Measurements from ENCODE around the gene OLFML2A.
A peak's percentile ranks its signal among the peaks of the same experiment; 100 is the strongest.

OLFML2A gene

DNA sequence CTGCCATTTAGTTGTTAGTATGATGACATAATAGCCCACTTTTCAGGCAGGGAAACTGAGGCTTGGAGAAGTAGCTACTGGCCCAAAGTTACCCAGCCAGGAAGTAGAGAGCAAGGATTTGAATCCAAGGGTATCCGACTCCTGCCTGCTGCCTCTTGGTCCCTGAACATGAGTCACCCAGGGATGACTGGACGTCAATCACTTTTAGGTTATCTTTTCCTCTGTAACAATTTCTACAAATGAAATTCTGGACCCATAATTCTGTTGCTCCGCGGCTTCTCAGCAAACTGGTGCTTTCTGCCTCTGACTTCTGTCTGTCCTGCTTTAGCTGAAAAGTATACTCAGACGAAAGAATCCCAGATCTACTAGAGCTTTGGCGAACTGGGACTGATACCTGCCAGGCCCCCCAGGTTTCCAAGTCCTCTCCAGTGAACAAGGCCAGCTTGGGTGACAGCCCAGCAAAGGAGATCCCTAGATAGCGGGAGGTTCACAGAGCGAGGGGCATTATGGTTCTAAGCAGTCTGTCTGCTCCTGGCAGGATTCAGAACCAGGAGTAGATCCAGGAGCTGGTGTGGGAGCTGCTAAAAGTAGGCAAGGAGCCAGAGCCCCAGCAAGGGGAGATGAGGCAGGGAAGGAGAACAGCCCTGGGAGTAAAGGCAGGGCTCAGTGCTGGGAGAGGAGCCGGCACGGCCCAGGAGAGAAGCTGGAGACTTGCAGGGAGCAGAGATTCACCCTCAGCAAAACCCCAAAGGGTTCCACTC lies 20.6 kb downstream of the OLFML2A start:
- no peak for DNase-seq (ENCODE audit: low spot score)

DNA sequence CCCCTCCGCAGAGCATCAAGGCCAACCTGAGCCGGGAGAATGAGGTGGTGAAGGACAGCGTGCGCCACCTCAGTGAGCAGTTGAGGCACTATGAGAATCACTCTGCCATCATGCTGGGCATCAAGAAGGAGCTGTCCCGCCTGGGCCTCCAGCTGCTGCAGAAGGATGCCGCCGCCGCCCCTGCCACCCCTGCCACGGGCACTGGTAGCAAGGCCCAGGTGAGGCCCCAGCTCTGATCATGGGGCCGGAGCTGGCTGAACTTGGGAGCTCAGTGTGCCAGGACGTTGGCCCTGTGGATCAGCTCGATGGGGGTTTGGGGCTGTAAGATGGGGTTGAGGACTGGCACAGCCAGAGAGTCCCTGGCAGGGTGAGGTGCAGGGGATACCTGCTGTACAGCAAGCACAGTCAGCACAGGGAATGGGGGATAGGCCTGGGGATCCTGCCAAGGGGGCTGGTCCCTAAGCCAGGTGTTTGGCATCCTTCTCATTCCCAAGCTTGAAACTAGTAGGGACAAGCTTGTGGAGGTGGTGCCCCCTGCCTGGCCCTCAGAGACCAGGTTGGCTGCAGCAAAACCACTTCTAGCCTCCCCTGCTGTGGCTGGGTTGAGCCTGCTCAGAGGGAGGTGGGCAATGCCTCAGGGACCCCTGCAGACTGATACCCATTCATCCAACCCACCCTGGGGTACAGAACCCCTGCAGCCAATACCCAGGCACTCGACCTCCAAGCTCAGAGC lies 22.5 kb downstream of the OLFML2A start:
- no peak for DNase-seq (ENCODE audit: low spot score)

DNA sequence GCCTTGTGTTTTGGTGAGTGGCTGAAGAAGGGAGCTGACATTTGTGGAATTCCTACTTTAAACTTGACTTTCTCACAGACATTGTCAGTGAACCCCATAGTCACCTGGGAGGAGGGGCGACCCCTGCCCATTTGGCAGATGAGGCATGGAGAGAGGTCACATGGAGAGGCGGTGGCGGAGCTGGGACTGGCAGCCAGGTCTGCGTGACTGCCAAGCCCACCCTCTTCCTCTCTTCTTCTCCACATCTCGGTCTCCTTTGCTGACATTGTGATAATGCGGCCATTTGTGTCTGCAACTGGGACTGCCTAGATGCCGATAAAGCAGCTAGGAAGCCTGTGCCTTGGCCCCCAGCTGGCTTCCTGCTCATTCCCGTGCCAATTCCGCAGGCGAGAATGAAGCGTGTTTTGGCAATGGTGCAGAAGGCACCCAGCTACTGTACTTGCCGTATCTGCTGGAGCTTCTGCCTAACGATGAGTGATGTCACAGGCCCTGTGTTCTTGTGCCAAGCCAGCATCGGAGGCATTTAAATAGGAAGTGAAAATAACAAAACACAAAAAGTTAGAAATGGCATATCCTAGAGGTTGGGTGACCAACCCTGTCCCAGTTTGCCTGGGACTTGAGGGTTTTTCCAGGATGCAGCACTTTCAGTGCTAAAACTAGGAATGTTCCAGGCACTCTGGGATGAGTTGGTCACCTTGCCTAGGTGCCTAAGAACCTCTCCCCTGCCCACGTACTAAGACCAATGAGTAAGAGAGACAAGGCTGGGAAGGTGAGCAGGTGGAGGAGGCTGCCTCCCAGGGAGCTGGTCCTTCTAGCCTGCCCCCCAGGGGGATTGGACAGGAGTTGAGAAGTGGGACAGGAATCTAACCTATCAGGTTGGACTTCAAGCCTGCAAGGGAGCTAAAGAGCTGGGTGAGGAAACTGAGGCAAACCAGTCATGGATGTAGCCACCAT lies 23.6 kb downstream of the OLFML2A start:
- DNase-seq (ENCODE audit: low spot score) = peak; percentile 40

DNA sequence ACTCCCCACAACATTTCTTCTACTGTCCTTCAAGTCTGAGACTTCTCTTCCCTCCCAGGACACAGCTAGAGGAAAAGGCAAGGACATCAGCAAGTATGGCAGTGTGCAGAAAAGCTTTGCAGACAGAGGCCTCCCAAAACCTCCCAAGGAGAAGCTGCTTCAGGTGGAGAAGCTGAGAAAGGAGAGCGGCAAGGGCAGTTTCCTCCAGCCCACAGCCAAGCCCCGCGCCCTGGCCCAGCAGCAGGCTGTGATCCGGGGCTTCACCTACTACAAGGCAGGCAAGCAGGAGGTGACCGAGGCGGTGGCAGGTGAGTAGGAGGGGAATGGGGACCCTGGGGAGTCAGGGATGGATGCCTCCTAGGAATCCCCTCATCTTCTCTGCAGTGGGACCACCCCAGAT lies 24.4 kb downstream of the OLFML2A start:
- DNase-seq (ENCODE audit: low spot score) = no peak

DNA sequence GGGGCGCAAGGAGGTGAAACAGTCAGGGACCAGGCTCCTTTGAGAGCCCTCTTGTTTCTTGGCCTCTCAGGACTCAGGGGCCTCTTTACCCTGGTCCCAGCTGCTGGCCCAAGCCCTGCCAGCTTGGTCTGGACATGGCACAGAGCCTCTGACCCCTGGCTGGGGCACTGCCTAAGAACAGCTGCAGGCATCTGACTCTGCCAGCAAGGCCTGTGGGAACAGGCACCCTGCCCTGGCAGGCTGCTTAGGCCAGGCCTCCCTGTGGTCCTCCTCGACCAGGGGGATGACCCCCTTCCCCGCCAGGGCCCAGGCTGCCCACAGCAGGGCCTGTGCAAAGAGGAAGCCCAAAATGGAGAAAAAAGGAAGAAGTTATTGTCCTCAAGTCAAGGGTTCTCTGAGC lies 25.5 kb downstream of the OLFML2A start:
- DNase-seq (ENCODE audit: low spot score) = no peak

DNA sequence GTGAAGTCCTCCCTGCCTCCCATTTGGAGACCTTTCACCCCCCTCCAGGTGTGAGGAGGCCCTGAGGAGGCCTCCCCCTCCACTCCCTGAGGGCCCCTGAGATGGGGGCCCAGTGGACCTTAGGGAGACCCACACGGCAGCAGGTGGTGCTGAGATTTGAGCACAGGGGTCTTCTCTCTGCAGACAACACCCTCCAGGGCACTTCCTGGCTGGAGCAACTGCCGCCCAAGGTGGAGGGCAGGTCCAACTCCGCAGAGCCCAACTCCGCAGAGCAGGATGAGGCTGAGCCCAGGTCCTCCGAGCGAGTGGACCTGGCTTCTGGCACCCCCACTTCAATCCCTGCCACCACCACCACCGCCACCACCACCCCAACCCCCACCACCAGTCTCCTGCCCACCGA lies 27.0 kb downstream of the OLFML2A start:
- no peak for DNase-seq (ENCODE audit: low spot score)

DNA sequence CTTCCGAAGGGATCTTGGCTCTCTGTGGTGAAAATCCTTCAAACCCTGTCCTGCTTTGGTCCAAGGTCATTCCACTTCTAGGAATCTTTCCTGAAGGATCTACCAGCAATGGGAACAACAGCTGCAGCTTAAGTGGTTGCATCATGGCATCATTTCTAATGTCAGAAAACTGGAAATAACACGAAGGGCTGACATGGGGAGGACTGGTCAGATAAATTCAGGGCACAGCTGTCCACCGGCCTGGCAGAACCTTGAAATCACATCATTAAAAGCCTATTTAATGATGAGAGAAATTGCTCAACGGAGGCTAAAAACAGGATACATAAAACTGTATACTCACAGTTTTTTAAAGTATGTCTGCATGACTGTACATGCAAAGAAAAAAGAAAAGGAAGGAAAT lies 28.3 kb downstream of the OLFML2A start:
- no peak for DNase-seq (ENCODE audit: low spot score)

DNA sequence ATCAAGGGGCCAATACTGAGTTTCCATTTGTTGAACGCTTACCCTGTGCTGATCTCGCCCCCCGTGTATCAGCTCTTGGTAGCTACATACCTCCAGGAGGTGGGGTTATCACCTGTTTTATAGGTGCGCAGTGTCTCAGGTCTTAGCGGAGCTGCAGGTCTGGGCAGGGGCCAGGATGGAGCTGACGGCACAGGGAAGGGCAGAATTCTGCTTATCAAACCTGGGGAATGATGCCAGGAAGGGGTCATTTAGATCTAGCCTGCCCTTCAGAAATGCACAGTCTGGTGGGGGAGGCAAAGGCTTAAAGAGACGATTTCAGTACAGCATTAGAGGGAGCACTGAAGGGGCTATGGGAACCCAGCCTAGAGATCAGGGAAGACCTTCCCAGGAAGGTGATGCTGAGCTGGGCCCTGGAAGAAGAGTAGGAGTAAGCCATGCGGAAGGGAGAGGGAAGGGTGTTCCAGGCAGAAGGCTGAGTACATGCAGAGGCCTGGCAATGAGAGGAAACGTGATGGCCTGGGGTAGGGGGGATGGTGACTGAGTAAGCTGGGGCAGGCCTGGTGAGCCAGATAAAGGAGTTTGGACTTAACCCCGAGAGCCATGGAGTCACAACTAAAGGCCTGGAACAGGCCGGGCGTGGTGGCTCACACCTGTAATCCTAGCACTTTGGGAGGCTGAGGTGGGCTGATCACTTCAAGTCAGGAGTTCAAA lies 31.5 kb downstream of the OLFML2A start:
- no peak for DNase-seq (ENCODE audit: low spot score)

DNA sequence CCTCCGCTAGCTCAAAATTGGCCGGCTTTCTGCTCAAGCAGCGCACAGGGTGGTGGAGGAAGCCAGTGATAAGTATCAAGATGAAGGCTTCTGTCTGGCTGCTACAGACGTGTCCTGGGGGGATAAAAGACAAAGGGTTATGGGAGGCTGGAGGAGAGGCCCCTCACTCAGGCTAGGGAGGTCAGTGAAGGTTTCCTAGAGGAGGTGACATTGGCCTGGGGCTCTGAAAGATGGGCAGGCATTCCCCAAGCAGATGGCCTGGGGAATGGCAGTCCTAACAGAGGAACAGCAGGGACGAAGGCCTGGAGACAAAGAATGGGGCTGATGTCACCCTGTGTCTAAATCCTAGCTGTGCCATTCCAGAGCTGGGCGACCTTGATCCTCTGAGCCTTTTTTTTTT lies 32.3 kb downstream of the OLFML2A start:
- no peak for DNase-seq (ENCODE audit: low spot score)

DNA sequence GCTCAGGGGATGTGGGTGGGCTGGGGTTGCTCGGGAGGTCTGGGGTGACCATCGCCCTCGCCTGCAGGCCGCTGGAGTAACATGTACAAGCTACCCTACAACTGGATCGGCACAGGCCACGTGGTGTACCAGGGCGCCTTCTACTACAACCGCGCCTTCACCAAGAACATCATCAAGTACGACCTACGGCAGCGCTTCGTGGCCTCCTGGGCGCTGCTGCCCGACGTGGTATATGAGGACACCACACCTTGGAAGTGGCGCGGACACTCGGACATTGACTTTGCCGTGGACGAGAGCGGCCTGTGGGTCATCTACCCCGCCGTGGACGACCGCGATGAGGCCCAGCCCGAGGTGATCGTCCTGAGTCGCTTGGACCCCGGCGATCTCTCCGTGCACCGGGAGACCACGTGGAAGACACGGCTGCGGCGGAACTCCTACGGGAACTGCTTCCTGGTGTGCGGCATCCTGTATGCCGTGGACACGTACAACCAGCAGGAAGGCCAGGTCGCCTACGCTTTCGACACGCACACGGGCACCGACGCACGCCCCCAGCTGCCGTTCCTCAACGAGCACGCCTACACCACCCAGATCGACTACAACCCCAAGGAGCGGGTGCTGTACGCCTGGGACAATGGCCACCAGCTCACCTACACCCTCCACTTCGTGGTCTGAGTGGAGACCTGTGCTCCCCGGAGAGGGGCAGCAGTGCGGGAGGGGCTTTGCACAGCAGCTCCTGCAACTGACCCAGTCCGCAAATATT lies 33.0 kb downstream of the OLFML2A start:
- no peak for DNase-seq (ENCODE audit: low spot score)

DNA sequence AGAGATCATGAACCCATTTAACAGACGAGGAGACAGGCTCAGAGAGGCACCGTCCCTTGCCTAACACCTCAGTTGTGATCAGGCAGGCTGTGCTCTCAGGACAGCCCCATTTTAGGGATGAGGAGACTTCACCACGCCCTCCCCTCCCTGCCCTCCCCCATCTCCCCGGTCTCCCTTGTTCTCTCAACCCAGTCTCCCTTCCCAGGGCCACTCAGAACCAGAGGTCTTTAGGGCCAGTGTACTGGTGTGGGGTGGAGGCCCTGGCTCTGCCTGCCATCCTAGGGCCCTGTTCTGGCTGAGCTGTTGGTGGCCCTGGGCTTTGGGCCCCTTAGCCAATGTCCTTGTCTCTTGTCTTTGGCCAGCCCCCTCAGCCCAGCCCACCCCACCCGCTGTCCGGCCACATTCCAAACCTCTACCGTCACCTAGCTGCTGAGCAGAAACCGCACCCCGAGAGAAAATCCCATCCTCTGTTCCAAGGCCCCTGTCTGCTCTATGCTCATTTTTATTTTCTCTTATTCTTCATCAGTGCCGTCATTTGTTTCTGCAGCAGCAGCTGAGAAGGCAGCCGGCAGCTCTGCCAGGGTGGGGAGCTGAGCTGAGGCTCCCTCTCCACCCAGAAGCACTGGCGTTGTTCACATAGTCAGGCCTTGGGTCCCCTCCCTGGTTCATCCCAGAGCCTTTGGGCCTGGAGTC lies 33.9 kb downstream of the OLFML2A start:
- DNase-seq (ENCODE audit: low spot score) = peak; percentile 72

DNA sequence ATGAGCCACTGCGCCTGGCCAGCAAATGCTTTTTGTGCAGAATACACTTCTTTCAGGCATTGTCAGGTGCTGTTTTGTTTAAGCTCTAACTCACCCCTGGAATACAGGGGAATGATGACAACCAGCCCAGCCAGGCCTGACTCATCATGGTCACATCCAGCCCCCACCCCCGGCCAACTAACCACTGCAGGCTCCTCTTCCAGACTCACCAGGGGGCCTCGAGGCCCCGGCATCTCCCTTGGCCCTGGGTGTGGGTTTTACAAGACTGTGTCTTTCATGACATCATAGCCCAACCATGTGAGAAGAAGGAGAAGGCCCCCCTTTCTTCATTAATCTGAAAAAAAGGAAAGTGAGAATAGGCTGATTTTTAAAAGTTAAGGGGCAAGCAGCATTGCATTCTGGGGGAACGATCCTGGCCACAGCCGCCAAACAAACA lies 35.5 kb downstream of the OLFML2A start:
- peak; percentile 79 for DNase-seq (ENCODE audit: low spot score)

DNA sequence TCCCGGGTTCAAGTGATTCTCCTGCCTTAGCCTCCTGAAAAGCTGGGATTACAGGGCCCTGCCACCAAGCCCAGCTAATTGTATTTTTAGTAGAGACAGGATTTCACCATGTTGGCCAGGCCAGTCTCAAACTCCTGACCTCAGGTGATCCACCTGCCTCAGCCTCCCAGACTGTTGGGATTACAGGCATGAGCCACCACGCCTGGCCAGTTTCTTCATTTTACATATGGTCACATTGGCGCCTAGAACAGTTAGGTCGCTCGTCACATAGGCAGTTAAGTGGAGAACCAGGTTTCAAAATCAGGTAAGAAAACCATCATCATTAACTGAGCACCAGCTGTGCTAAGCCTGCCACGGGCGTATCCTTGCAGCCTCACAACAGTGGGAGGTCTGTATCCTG lies 36.1 kb downstream of the OLFML2A start:
- DNase-seq (ENCODE audit: low spot score) = no peak

DNA sequence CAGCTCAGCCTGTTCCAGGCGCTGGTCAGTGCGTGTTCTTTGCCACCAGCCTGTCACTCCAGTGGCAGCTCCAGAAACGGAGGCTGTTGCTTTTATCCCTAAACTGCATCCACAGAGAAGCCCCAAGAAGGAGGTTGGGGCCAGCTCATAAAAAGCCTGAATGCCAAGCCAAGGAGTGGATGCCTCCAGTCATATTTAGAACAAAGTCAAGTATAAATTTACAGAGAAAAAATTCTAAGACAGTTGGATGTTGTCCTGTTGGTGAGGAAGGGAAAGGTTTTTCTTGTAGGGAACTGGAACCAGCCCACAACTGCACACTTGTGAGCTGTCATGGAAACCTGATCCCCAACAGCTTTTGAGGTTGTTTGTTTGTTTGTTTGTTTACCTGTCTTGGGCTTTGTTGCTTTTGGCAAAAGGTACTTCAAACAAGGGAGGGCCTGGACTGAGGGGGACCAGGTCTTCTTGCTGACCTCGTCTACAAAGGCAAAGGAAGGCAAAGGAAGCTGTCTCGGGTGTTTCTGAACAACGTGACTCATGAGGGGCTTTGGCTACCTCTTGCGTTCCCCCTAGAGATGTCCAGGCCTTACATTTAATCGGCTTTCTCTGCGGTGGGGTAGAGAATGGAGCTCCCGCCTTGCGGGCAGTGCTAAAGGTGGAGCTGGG lies 36.7 kb downstream of the OLFML2A start:
- DNase-seq (ENCODE audit: low spot score) = no peak

DNA sequence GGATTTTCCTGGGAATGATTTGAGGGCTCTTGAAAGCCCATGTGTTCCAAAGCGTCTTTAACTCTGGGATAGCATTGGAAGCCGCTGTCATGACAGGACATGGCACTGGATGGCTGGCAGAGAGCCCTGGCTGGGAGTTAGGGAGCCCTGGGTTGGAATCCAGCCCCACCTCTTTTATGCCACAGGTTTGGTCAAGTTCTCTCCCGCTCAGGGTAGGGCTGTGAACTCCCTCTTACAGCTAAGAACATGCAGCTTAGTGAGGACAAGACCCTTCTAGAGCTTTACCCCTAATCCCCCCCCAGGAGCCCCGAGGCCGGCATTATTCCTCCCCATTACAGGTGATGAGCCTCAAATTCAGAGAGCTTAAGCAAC lies 37.2 kb downstream of the OLFML2A start:
- no peak for DNase-seq (ENCODE audit: low spot score)

DNA sequence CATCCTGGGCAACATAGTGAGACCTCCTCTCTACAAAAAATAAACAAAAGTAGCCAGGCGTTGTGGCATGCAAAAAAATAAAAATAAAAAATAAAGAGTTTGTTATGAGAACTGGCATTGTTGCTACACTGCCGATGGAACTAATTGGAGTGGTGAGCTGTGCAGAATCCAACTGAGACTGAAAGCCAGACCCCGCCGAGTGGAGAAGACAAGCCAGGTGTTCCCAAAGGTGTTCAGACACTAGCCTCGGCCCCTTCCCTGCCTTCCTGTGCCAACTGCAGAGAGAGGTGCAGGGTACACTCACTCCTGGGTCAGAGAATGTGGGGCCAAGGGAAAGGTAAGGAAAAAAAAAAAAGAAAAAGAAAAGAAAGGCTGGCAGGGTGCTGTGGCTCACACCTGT lies 38.7 kb downstream of the OLFML2A start:
- DNase-seq (ENCODE audit: low spot score) = no peak

DNA sequence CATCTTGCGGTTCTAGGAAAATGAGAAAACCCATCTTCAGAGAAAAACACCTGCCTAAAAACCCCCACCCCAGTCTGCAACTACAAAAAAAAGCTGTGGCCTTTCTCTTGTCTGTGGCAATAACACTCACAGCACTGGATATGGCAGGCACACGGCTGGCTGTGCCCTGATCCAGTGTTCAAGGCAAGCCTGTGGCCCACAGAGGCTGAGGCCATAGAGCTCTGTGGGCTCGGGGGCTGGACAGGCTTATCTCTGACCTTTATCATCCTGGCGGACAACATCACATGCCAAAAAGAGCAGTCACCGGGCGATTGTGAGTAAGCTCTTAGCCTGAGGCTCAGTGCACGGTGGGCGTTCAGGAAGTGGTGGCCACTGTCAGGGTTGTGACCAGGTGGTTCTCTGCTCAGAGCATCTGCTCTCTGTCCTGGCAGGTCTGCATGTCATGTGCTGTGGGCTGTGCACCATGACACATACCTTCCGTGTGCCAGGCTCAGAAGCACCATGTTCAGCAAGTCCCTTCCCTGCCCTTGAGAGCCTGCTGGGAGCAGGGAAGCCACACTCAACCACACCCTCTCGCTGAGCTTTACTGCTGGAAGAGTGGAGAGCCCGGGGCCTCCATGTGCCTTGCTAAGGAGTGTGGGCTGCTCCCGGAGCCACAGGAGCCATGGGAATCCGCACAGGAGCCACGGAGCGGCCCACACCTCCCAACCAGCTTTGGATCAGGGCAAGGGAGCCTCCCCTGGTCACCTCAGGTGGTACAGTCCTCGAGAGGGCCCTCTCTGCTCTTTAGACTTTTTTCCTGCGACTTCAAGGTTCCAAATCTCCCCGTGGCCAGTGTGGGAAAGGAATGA lies 41.7 kb downstream of the OLFML2A start:
- no peak for DNase-seq (ENCODE audit: low spot score)

DNA sequence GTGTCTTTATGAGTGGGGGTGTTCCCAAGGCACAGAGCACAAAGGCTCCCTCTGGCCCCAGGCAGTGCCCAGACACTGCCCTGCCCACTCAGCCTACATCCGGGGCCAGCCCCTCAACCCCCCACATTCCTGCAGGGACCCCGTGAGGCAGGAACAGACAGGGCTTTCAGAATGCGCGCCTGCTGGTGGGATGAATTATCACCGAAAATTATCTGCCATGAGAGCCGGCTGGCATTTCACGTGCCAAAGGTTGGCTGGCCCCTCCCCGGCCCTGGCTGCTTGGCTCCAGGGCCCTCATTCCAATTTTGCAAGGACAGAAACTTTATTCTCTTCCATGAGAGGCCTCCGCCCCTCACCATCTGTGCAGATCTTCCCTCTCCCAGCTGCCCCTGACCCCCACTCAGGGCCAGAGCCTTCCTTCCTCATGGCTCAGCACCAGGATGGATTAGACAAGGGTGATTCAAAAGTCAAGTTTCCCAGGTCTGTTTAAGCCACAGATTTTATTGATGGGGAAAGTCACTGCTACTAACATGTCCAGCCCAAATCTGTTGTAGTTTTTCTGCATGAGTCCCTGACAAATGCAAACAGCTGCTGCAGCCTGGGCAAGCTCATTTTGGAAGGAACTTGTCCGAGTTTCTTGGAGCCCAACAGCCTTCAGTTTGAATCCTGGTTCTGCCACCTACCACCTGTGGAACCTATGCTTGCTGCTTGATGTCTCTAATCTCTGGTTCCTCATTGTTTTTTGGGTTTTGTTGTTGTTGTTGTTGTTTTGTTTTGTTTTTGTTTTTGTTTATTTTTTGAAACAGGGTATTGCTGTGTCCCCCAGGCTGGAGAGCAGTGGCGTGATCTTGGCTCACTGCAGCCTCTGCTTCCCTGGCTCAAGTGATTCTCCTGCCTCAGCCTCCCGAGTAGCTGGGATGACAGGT lies 44.0 kb downstream of the OLFML2A start:
- DNase-seq (ENCODE audit: low spot score) = peak; percentile 3

Data from GM03348 (cell line).